Keratinocyte (primary cell): ENCODE data around the gene MRM2. TPM values are rescaled to one million over a fixed set of nuclear protein-coding genes. Genes with fewer than 3 reads are reported as not detected.

Experiments used
- DNase-seq: peaks from one replicate; pipeline ENCODE4 v3.0.0-alpha.2; 2011; ENCODE audit warnings: low read depth, missing footprints, low spot score
- FAIRE-seq: peaks from 2 replicates; lab custom pipeline; 2011; peaks lifted over from hg19 to GRCh38; lab: Jason Lieb, UNC
- H2AFZ ChIP-seq: 2 replicates; pipeline ENCODE4 v1.6.0; 2012; ENCODE audit warnings: low read length, control low read depth, inconsistent platforms; ENCODE audit not compliant: control insufficient read depth
- H3K27ac ChIP-seq: 2 replicates; pipeline ENCODE4 v1.5.1; 2011; ENCODE audit warnings: low read length; ENCODE audit not compliant: control insufficient read depth, insufficient read depth
- H3K27me3 ChIP-seq: 3 replicates; pipeline ENCODE4 v1.6.0; 2011; ENCODE audit warnings: low read length; ENCODE audit not compliant: control insufficient read depth, insufficient read depth; ENCODE audit errors: extremely low read depth
- H3K36me3 ChIP-seq, 2 experiments: 2 replicates in 1 of 2; 3 replicates in 1 of 2; pipeline ENCODE4 v1.5.1; 2011; ENCODE audit warnings: low read length in 2 of 2, mild to moderate bottlenecking in 1 of 2; ENCODE audit not compliant: control insufficient read depth in 2 of 2, insufficient read depth in 2 of 2; ENCODE audit errors: extremely low read depth in 1 of 2
- H3K4me1 ChIP-seq: 3 replicates; pipeline ENCODE4 v1.5.1; 2011; ENCODE audit warnings: low read length; ENCODE audit not compliant: control insufficient read depth, insufficient read depth; ENCODE audit errors: extremely low read depth
- H3K4me2 ChIP-seq: 3 replicates; pipeline ENCODE4 v1.6.0; 2011; ENCODE audit warnings: low read depth, low read length; ENCODE audit not compliant: control insufficient read depth, insufficient read depth; ENCODE audit errors: extremely low read depth
- H3K4me3 ChIP-seq, 3 experiments: fragments of 200-600 bp in 1 of 3; sonication (generic) in 1 of 3; 2 replicates in 2 of 3; 3 replicates in 1 of 3; pipeline ENCODE4 v1.5.1; 2011 to 2016; ENCODE audit warnings: low read length in 3 of 3, mild to moderate bottlenecking in 3 of 3, control low read depth in 2 of 3, inconsistent platforms in 1 of 3, low read depth in 1 of 3, mixed read lengths in 1 of 3, mixed run types in 1 of 3, moderate library complexity in 1 of 3; ENCODE audit not compliant: control insufficient read depth in 2 of 3, insufficient read depth in 2 of 3; ENCODE audit errors: extremely low read depth in 1 of 3
- H3K79me2 ChIP-seq: 2 replicates; pipeline ENCODE4 v1.6.0; 2012; ENCODE audit warnings: low read length; ENCODE audit not compliant: control insufficient read depth, insufficient read depth
- H3K9ac ChIP-seq: 3 replicates; pipeline ENCODE4 v1.6.0; 2011; ENCODE audit warnings: low read length; ENCODE audit not compliant: control insufficient read depth, insufficient read depth; ENCODE audit errors: extremely low read depth
- H3K9me1 ChIP-seq: 3 replicates; pipeline ENCODE4 v1.6.0; 2011; ENCODE audit warnings: low read length; ENCODE audit not compliant: control insufficient read depth, insufficient read depth; ENCODE audit errors: extremely low read depth
- H3K9me3 ChIP-seq: 2 replicates; pipeline ENCODE4 v1.5.1; 2012; ENCODE audit warnings: low read depth, low read length; ENCODE audit not compliant: control insufficient read depth
- H4K20me1 ChIP-seq: 3 replicates; pipeline ENCODE4 v1.6.0; 2011; ENCODE audit warnings: low read length; ENCODE audit not compliant: control insufficient read depth, insufficient read depth; ENCODE audit errors: extremely low read depth
- CTCF ChIP-seq, 3 experiments: IDR thresholded peaks in 1 of 3; conservative IDR thresholded peaks in 1 of 3; optimal IDR thresholded peaks in 1 of 3; 2 replicates in 2 of 3; 3 replicates in 1 of 3; pipeline versions ENCODE3 to v1.5.1; 2011; ENCODE audit warnings: low read length in 3 of 3, mild to moderate bottlenecking in 3 of 3, moderate library complexity in 2 of 3, control low read depth in 1 of 3, inconsistent platforms in 1 of 3; ENCODE audit not compliant: insufficient read depth in 2 of 3; ENCODE audit errors: extremely low read depth in 1 of 3
- EZH2 ChIP-seq: IDR thresholded peaks from one replicate; pipeline ENCODE4 v1.6.1; 2012; ENCODE audit warnings: inconsistent platforms, mild to moderate bottlenecking, low read length, moderate library complexity
- dilution Hi-C: fragments of 300-500 bp; cut with MboI; formaldehyde crosslinking; loops from one replicate; pipeline ENCODE4 v1.7.0; 2020; ENCODE audit warnings: low sequenced_read_pairs; ENCODE audit not compliant: extremely low pct_ligation_motif_present
- polyA plus RNA-seq, 5 experiments: library from polyadenylated mRNA; depleted of rRNA in 3 of 5; stranded (reverse) in 3 of 5; stranded (forward) in 1 of 5; unstranded in 1 of 5; fragments of >200 nt; gene quantifications; 1 replicate in 1 of 5; 2 replicates in 3 of 5; 3 replicates in 1 of 5; pipeline versions ENCODE4 v1.2.1 to v1.2.3, GENCODE V29; 2011 to 2012; ENCODE audit warnings: missing spikeins in 2 of 5, low read depth in 1 of 5, low replicate concordance in 1 of 5

MRM2 gene
- polyA plus RNA-seq, 1 donor (not counting 4 experiments of a cell fraction or from before 2014, with no cell fraction given) = 21.5 TPM

GRCh38 chr7:2272031-2272430 is 30.0 kb upstream of the MRM2 start:
- Histone ChIP-seq H3K36me3 (peaks cover 0 to 6% of the 10 kb centered on the region in 2 experiments), H3K4me1 (no peaks in the 10 kb centered on the region), H4K20me1 (no peaks in the 10 kb centered on the region), H3K9me1 (no peaks in the 10 kb centered on the region), H2AFZ (no peak overlapping the region), H3K9ac (no peak overlapping the region), H3K79me2 (no peaks in the 10 kb centered on the region), H3K27me3 (no peaks in the 10 kb centered on the region), H3K4me2 (no peak overlapping the region), H3K27ac (no peak overlapping the region), H3K4me3 (no peak overlapping the region), H3K9me3 (no peaks in the 10 kb centered on the region)
- dilution Hi-C loops = no loop called here
- TF ChIP-seq EZH2 (no peak), CTCF (optimal IDR thresholded peaks at IDR 0.05 in 1 of 3, IDR thresholded peaks at IDR 0.05 in 1 of 3, conservative IDR thresholded peaks at IDR 0.05 in 1 of 3; ENCODE audit: extremely low read depth in 1 of 3, insufficient read depth in 2 of 3, low read length in 3 of 3) (no peak)
- FAIRE-seq (no peak), DNase-seq (no peak)

GRCh38 chr7:2271273-2272026 is 29.4 kb upstream of the MRM2 start:
- Histone ChIP-seq H3K4me2 (no peak overlapping the region), H3K9me3 (no peaks in the 10 kb centered on the region), H3K36me3 (peaks cover 0 to 6% of the 10 kb centered on the region in 2 experiments), H3K9ac (no peak overlapping the region), H2AFZ (no peak overlapping the region), H3K4me3 (no peak overlapping the region), H3K27ac (no peak overlapping the region), H3K79me2 (no peaks in the 10 kb centered on the region), H3K9me1 (no peaks in the 10 kb centered on the region), H4K20me1 (no peaks in the 10 kb centered on the region), H3K27me3 (no peaks in the 10 kb centered on the region), H3K4me1 (no peaks in the 10 kb centered on the region)
- DNase-seq (no peak), FAIRE-seq (no peak)
- TF ChIP-seq CTCF (optimal IDR thresholded peaks at IDR 0.05 in 1 of 3, IDR thresholded peaks at IDR 0.05 in 1 of 3, conservative IDR thresholded peaks at IDR 0.05 in 1 of 3; ENCODE audit: extremely low read depth in 1 of 3, insufficient read depth in 2 of 3, low read length in 3 of 3) = no peak
- no peak for TF ChIP-seq EZH2
- dilution Hi-C loops = no loop called here
